Stomach (tissue), 9 donors: ENCODE data around the gene VWF. TPM values are rescaled to one million over a fixed set of nuclear protein-coding genes. Genes with fewer than 3 reads are reported as not detected.
"Not testable (repeated sequence)": the region's sequence is repeated elsewhere in the genome, so short reads cannot be mapped to it uniquely, and the experiment has no call there.

Source experiments
- DNase-seq, 2 donors: peaks; one replicate each; pipeline versions ENCODE4 v3.0.0 to v3.0.0-alpha.2; 2013 to 2019
- H3K27ac ChIP-seq, 5 donors: fragments of 200-600 bp in 4 of 5; sonication (generic) in 4 of 5; one replicate each; pipeline ENCODE4 v1.5.1; 2013 to 2019; ENCODE audit warnings: mild to moderate bottlenecking in 1 of 5, moderate library complexity in 1 of 5
- H3K27me3 ChIP-seq, 3 donors: fragments of 200-600 bp; sonication (generic); one replicate each; pipeline ENCODE4 v1.5.1; 2017 to 2019; ENCODE audit warnings: mixed run types in 1 of 3
- H3K36me3 ChIP-seq, 4 donors: fragments of 200-600 bp; sonication (generic); 1 replicate in 3 of 4; 2 replicates in 1 of 4; pipeline ENCODE4 v1.5.1; 2016 to 2019
- H3K4me1 ChIP-seq, 4 donors: fragments of 200-600 bp; sonication (generic); one replicate each; pipeline ENCODE4 v1.5.1; 2016 to 2019
- H3K4me3 ChIP-seq, 4 donors: fragments of 200-600 bp; sonication (generic) in 3 of 4; one replicate each; pipeline ENCODE4 v1.5.1; 2016 to 2019; ENCODE audit warnings: mild to moderate bottlenecking in 1 of 4
- H3K9me3 ChIP-seq, 4 donors: fragments of 200-600 bp; sonication (generic); one replicate each; pipeline ENCODE4 v1.5.1; 2016 to 2019
- EP300 ChIP-seq: sonication (generic); formaldehyde crosslinking; IDR thresholded peaks from one replicate; pipeline ENCODE4 v1.6.1; 2017; ENCODE audit warnings: antibody characterized with exemption
- POLR2A ChIP-seq, 4 donors: fragments of 450-650 bp; IDR thresholded peaks; one replicate each; pipeline ENCODE4 v1.6.1; 2016; ENCODE audit warnings: antibody characterized with exemption in 4 of 4, control low read depth in 2 of 4, mild to moderate bottlenecking in 1 of 4, moderate library complexity in 1 of 4
- POLR2AphosphoS5 ChIP-seq, 3 donors: sonication (generic); formaldehyde crosslinking; IDR thresholded peaks; one replicate each; pipeline ENCODE4 v1.6.1; 2016; ENCODE audit warnings: antibody characterized with exemption in 3 of 3
- WGBS, 5 donors: extraction: QIAGEN DNeasy Blood & Tissue Kit in 3 of 5; methylation state at CpG; one replicate each; pipeline versions ENCODE4 v1.1.5 to v1.1.7; 2013 to 2018; 5-methylcytosine and 5-hydroxymethylcytosine counted together
- intact Hi-C: fragments of 100-400 bp; cut with DNase I; formaldehyde crosslinking; loops from one replicate; pipeline ENCODE4 v1.15.1; 2023; ENCODE audit warnings: low total_unique reads
- polyA plus RNA-seq, 3 donors: library from polyadenylated mRNA; stranded (reverse); fragments of 200-250 nt; gene quantifications; one replicate each; pipeline ENCODE4 v1.2.3, GENCODE V29; 2013
- total RNA-seq, 5 donors: library from RNA; depleted of rRNA; stranded (reverse); fragments of >200 nt; gene quantifications; one replicate each; pipeline versions ENCODE4 v1.1.0 to v1.2.3, GENCODE V29; 2014 to 2016
- TF ChIP-seq, protein P1 (sequence below), 7 experiments: fragments of 450-650 bp in 4 of 7; fragments of 200-600 bp in 3 of 7; sonication (generic) in 3 of 7; IDR thresholded peaks; one replicate each; pipeline ENCODE4 v1.5.1; 2016 to 2019; ENCODE audit warnings: antibody characterized with exemption in 7 of 7, control low read depth in 2 of 7, mild to moderate bottlenecking in 1 of 7
- donor health status: healthy with polysubstance abuse.
- donor health status: Bipolar disorder and iron deficiency.
- donor health status: healthy.

VWF gene
- total and polyA plus RNA-seq, 8 donors: 3.1 to 103 (median 50.2) TPM

DNA sequence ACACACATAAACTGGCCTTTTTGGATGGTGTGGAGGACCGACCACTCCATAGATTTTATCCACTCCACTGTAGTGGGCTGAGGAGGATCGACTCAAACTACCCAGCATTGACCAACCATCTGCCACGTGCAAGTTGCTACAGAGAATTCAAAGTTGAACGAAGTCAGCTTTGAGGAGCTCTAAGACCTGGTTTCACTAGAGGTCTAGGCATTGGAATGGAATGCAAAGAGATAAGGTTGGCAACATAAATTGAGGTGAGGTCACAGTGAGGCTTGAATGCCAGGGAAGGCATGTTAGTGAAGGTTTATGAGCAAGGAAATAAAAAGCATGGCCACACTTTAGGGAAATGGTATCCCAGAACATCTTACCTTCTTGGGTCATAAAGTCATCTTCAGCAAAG lies 14.5 kb downstream of the VWF start:
- DNase-seq: no peak
- Histone ChIP-seq H3K9me3 (peaks cover 0 to 6% (median 0%) of the 10 kb centered on the region in 4 donors), H3K36me3 (no peaks in the 10 kb centered on the region), H3K4me1 (no peaks in the 10 kb centered on the region), H3K4me3 (no peak overlapping the region), H3K27me3 (no peaks in the 10 kb centered on the region), H3K27ac (no peak overlapping the region)
- TF ChIP-seq POLR2AphosphoS5 (IDR thresholded peaks at IDR 0.05): no peak
- TF ChIP-seq POLR2A (IDR thresholded peaks at IDR 0.05): no peak
- TF ChIP-seq, protein P1, sequence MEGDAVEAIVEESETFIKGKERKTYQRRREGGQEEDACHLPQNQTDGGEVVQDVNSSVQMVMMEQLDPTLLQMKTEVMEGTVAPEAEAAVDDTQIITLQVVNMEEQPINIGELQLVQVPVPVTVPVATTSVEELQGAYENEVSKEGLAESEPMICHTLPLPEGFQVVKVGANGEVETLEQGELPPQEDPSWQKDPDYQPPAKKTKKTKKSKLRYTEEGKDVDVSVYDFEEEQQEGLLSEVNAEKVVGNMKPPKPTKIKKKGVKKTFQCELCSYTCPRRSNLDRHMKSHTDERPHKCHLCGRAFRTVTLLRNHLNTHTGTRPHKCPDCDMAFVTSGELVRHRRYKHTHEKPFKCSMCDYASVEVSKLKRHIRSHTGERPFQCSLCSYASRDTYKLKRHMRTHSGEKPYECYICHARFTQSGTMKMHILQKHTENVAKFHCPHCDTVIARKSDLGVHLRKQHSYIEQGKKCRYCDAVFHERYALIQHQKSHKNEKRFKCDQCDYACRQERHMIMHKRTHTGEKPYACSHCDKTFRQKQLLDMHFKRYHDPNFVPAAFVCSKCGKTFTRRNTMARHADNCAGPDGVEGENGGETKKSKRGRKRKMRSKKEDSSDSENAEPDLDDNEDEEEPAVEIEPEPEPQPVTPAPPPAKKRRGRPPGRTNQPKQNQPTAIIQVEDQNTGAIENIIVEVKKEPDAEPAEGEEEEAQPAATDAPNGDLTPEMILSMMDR (IDR thresholded peaks at IDR 0.05): no peak
- TF ChIP-seq EP300: no peak
- 67 to 80% (median 75%) methylated on average over 4 of the region's 4 CpGs for WGBS, 5 donors
- intact Hi-C loops: no loop called here

DNA sequence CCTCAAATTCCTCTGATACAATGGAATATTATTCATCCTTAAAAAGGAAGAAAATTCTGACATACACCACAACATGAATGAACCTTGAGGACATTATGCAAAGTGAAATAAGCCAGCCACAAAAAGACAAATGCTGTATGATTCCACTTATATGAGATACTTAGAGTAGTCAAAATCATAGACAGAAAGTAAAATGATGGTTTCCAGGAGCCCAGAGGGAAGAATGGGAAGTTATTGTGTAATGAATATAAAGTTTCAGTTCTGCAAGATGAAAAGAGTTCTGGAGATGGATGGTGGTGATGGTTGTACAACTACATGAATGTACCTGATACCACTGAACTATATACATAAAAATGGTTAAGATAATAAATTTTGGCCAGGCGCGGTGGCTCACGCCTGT lies 18.3 kb downstream of the VWF start:
- no peaks in the 10 kb centered on the region for H3K4me1 ChIP-seq
- peaks cover 0 to 6% (median 0%) of the 10 kb centered on the region in 4 donors for H3K9me3 ChIP-seq
- TF ChIP-seq EP300: no peak
- TF ChIP-seq, protein P1 (IDR thresholded peaks at IDR 0.05): no peak
- no peak for TF ChIP-seq POLR2AphosphoS5 (IDR thresholded peaks at IDR 0.05)
- no peak for TF ChIP-seq POLR2A (IDR thresholded peaks at IDR 0.05)
- intact Hi-C loops: no loop called here
- no peaks in the 10 kb centered on the region for H3K27me3 ChIP-seq
- no peak for DNase-seq
- no peak overlapping the region for H3K27ac ChIP-seq
- no peak overlapping the region for H3K4me3 ChIP-seq
- WGBS, 5 donors: 92 to 98% (median 97%) methylated on average over 3 of the region's 3 CpGs
- H3K36me3 ChIP-seq: no peaks in the 10 kb centered on the region

DNA sequence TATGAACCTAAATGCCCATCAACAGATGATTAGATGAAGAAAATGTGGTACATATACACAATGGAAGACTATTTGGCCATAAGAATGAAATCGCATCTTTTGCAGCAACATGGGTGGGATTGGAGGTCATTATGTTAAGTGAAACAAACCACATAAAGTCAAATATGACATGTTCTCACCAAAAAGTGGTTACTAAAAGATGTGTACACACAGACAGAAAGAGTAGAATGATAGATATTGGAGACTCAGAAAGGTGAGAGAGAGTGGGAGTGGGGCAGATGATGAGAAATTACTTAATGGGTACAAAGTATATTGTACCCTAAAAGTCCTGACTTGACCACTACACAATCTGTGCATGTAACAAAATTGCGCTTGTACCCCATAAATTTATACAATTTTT lies 19.6 kb downstream of the VWF start:
- Histone ChIP-seq H3K36me3 (no peaks in the 10 kb centered on the region), H3K4me1 (no peaks in the 10 kb centered on the region), H3K27me3 (no peaks in the 10 kb centered on the region), H3K4me3 (no peak overlapping the region), H3K9me3 (peaks cover 0 to 5% (median 0%) of the 10 kb centered on the region in 4 donors), H3K27ac (no peak overlapping the region)
- 85 to 97% (median 92%) methylated on average over 2 of the region's 2 CpGs for WGBS, 5 donors
- intact Hi-C loops: no loop called here
- TF ChIP-seq EP300 (no peak), POLR2AphosphoS5 (IDR thresholded peaks at IDR 0.05) (no peak), POLR2A (IDR thresholded peaks at IDR 0.05) (no peak)
- TF ChIP-seq, protein P1 (IDR thresholded peaks at IDR 0.05): no peak
- no peak for DNase-seq

DNA sequence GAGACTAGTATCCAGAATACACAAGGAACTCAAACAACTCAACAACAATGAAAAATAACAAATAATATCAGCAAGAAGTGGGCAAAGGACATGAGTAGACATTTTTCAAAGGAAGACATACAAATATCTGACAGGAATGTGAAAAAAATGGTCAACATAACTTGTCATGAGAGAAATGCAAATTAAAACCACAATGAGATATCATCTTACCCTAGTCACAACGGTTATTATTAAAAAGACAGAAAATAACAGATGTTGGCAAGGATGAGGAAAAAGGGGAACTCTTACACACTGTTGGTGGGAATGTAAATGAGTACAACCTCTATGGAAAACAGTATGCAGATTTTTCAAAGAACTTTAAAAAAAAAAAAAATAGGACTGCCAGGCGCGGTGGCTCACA lies 20.4 kb downstream of the VWF start:
- Histone ChIP-seq H3K27me3 (no peaks in the 10 kb centered on the region), H3K4me3 (no peak overlapping the region), H3K4me1 (no peaks in the 10 kb centered on the region), H3K9me3 (no peaks in the 10 kb centered on the region), H3K36me3 (no peaks in the 10 kb centered on the region), H3K27ac (no peak overlapping the region)
- TF ChIP-seq, protein P1 (IDR thresholded peaks at IDR 0.05): no peak
- TF ChIP-seq POLR2AphosphoS5 (IDR thresholded peaks at IDR 0.05): no peak
- TF ChIP-seq POLR2A (IDR thresholded peaks at IDR 0.05): no peak
- no peak for TF ChIP-seq EP300
- intact Hi-C loops: no loop called here
- no peak for DNase-seq
- 70 to 83% (median 79%) methylated on average over 3 of the region's 3 CpGs for WGBS, 5 donors

DNA sequence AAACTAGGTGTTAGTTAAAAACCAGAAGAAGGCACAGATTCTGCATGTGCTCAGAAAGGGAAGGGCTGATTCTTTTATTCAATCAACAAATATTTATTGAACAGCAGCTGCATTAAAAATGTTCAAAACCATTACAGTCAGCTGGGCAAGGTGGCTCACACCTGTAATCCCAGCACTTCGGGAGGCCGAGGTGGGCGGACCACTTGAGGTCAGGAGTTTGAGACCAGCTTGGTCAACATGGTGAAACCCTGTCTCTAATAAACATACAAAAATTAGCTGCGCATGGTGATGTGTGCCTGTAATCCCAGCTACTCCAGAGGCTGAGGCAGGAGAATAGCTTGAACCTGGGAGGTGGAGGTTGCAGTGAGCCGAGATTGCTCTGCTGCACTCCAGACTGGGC lies 22.4 kb downstream of the VWF start:
- intact Hi-C loops, H3K9me3 ChIP-seq, H3K36me3 ChIP-seq, H3K27me3 ChIP-seq, H3K4me1 ChIP-seq, H3K4me3 ChIP-seq, H3K27ac ChIP-seq, DNase-seq: not testable (repeated sequence)
- WGBS, 5 donors: 94 to 96% (median 96%) methylated on average over 5 of the region's 5 CpGs
